ENCODE results near the gene MATN4. TPM values are rescaled to one million over a fixed set of nuclear protein-coding genes. Genes with fewer than 3 reads are reported as not detected.
A peak's percentile ranks its signal among the peaks of the same experiment; 100 is the strongest.

The MATN4 gene
- total and polyA plus RNA-seq, 4 donors: 0.18 to 0.69 (median 0.42) TPM; not detected in 1

GRCh38 chr20:45338121-45339030, 30.3 kb upstream of the MATN4 start:
- H3K4me1 ChIP-seq (ENCODE audit: control insufficient read depth in 1 of 2, insufficient read depth in 2 of 2, low read length in 2 of 2): peaks cover 0 to 4% of the 10 kb centered on the region in 2 donors
- no peaks in the 10 kb centered on the region for H3K27me3 ChIP-seq (ENCODE audit: control insufficient read depth in 1 of 2, insufficient read depth in 2 of 2, low read length in 1 of 2)
- 88 to 94% methylated on average over 11 of the region's 11 CpGs for WGBS, 2 donors
- no peak for ATAC-seq (ENCODE audit: low FRiP score)
- no peak for DNase-seq
- H3K4me3 ChIP-seq (ENCODE audit: low read length in 2 of 2): no peak overlapping the region
- no peaks in the 10 kb centered on the region for H3K36me3 ChIP-seq (ENCODE audit: control insufficient read depth in 1 of 2, insufficient read depth in 2 of 2, low read length in 1 of 2)
- intact Hi-C loops (cut with DNase I): loop anchor here in 1 of 2 donors (5.0 kb wide), 1 partner anchor 79 kb away; the partner anchor contains the start of gene PIGT
- H3K27ac ChIP-seq (ENCODE audit: low read depth in 1 of 2, low read length in 2 of 2): peak overlapping the region; percentile 87 to 92
- no peaks in the 10 kb centered on the region for H3K9me3 ChIP-seq (ENCODE audit: control insufficient read depth, low read length)

GRCh38 chr20:45337367-45338120, 29.4 kb upstream of the MATN4 start:
- Histone ChIP-seq H3K4me3 (ENCODE audit: low read length in 2 of 2) (no peak overlapping the region), H3K27me3 (ENCODE audit: control insufficient read depth in 1 of 2, insufficient read depth in 2 of 2, low read length in 1 of 2) (no peaks in the 10 kb centered on the region), H3K9me3 (ENCODE audit: control insufficient read depth, low read length) (no peaks in the 10 kb centered on the region), H3K4me1 (ENCODE audit: control insufficient read depth in 1 of 2, insufficient read depth in 2 of 2, low read length in 2 of 2) (peaks cover 0 to 4% of the 10 kb centered on the region in 2 donors), H3K36me3 (ENCODE audit: control insufficient read depth in 1 of 2, insufficient read depth in 2 of 2, low read length in 1 of 2) (no peaks in the 10 kb centered on the region), H3K27ac (ENCODE audit: low read depth in 1 of 2, low read length in 2 of 2) (peak overlapping the region; percentile 87 to 92)
- intact Hi-C loops (cut with DNase I): loop anchor here in 1 of 2 donors (5.0 kb wide), 1 partner anchor 80 kb away; the partner anchor contains the start of gene PIGT
- peak; percentile 85 to 90 for DNase-seq
- ATAC-seq (ENCODE audit: low FRiP score): peak; percentile 67
- WGBS, 2 donors: 28 to 33% methylated on average over 15 of the region's 15 CpGs

DNA sequence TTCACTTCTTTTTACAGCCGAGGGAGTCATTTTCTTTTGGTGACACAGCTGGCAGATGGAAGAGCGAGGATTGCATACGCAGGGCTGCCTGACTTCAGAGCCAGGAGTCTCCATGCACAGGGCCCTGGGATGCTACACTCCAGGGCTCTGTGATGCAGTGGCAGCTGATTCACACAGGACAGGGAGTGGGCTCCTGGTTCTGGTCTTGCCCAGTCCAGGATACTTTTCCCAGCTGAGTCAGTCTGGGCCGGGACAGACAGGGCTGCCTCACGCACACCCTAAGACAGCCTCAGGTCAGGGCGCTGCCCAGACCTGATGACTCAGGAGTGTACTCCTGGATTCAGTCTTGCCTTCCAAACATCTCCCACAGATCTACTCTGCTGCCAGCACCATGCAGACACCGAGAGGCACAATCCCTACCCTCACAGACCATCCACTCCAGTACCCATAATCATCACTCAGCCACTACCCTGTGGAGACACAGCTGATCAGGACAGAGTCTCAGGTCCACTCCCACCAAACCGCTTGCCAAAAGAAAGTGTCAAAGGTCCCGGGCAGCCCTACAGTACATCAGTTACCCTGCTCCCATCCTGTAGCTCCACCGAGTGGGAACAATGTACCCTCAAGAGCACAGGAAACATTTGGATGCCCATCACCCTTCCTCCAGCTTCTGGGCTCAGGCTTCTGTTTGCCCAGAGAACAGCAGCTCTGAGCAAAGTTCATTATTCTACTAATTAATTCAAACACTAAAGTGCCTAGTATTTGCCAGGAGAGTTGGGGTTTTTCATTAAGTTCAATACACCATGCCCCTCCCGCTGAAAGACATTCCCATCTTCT, 28.6 kb upstream of the MATN4 start:
- peak; percentile 67 for ATAC-seq (ENCODE audit: low FRiP score)
- H3K4me3 ChIP-seq (ENCODE audit: low read length in 2 of 2): no peak overlapping the region
- DNase-seq: peak; percentile 78 to 86
- no peaks in the 10 kb centered on the region for H3K9me3 ChIP-seq (ENCODE audit: control insufficient read depth, low read length)
- intact Hi-C loops (cut with DNase I): loop anchor here in 1 of 2 donors (5.0 kb wide), 1 partner anchor 81 kb away; the partner anchor contains the start of gene PIGT
- no peaks in the 10 kb centered on the region for H3K27me3 ChIP-seq (ENCODE audit: control insufficient read depth in 1 of 2, insufficient read depth in 2 of 2, low read length in 1 of 2)
- no peaks in the 10 kb centered on the region for H3K36me3 ChIP-seq (ENCODE audit: control insufficient read depth in 1 of 2, insufficient read depth in 2 of 2, low read length in 1 of 2)
- WGBS, 2 donors: 40 to 47% methylated on average over 11 of the region's 11 CpGs
- H3K27ac ChIP-seq (ENCODE audit: low read depth in 1 of 2, low read length in 2 of 2): peak overlapping the region; percentile 52 to 83
- peaks cover 0 to 4% of the 10 kb centered on the region in 2 donors for H3K4me1 ChIP-seq (ENCODE audit: control insufficient read depth in 1 of 2, insufficient read depth in 2 of 2, low read length in 2 of 2)

- WGBS, 2 donors: 94 to 95% methylated on average over 3 of the region's 3 CpGs
- Histone ChIP-seq H3K27ac (ENCODE audit: low read depth in 1 of 2, low read length in 2 of 2) (no peak overlapping the region), H3K27me3 (ENCODE audit: control insufficient read depth in 1 of 2, insufficient read depth in 2 of 2, low read length in 1 of 2) (no peaks in the 10 kb centered on the region), H3K4me3 (ENCODE audit: low read length in 2 of 2) (no peak overlapping the region), H3K9me3 (ENCODE audit: control insufficient read depth, low read length) (no peaks in the 10 kb centered on the region), H3K36me3 (ENCODE audit: control insufficient read depth in 1 of 2, insufficient read depth in 2 of 2, low read length in 1 of 2) (peaks cover 0 to 13% of the 10 kb centered on the region in 2 donors), H3K4me1 (ENCODE audit: control insufficient read depth in 1 of 2, insufficient read depth in 2 of 2, low read length in 2 of 2) (no peaks in the 10 kb centered on the region)
- intact Hi-C loops (cut with DNase I): no loop called here
- no peak for ATAC-seq (ENCODE audit: low FRiP score)
- DNase-seq: peak in 1 of 2 donors; percentile 27
Measured at GRCh38 chr20:45330476-45330875, 22.4 kb upstream of the MATN4 start.

- no peaks in the 10 kb centered on the region for H3K9me3 ChIP-seq (ENCODE audit: control insufficient read depth, low read length)
- H3K4me3 ChIP-seq (ENCODE audit: low read length in 2 of 2): no peak overlapping the region
- intact Hi-C loops (cut with DNase I): no loop called here
- ATAC-seq (ENCODE audit: low FRiP score) (no peak), DNase-seq (peak in 1 of 2 donors; percentile 51)
- no peaks in the 10 kb centered on the region for H3K27me3 ChIP-seq (ENCODE audit: control insufficient read depth in 1 of 2, insufficient read depth in 2 of 2, low read length in 1 of 2)
- H3K4me1 ChIP-seq (ENCODE audit: control insufficient read depth in 1 of 2, insufficient read depth in 2 of 2, low read length in 2 of 2): no peaks in the 10 kb centered on the region
- peaks cover 0 to 13% of the 10 kb centered on the region in 2 donors for H3K36me3 ChIP-seq (ENCODE audit: control insufficient read depth in 1 of 2, insufficient read depth in 2 of 2, low read length in 1 of 2)
- no peak overlapping the region for H3K27ac ChIP-seq (ENCODE audit: low read depth in 1 of 2, low read length in 2 of 2)
- WGBS, 2 donors: 76 to 83% methylated on average over 7 of the region's 7 CpGs
Measured at GRCh38 chr20:45329497-45330319, 21.6 kb upstream of the MATN4 start.

- DNase-seq: no peak
- Histone ChIP-seq H3K27ac (ENCODE audit: low read depth in 1 of 2, low read length in 2 of 2) (no peak overlapping the region), H3K36me3 (ENCODE audit: control insufficient read depth in 1 of 2, insufficient read depth in 2 of 2, low read length in 1 of 2) (peaks cover 0 to 13% of the 10 kb centered on the region in 2 donors), H3K4me1 (ENCODE audit: control insufficient read depth in 1 of 2, insufficient read depth in 2 of 2, low read length in 2 of 2) (no peaks in the 10 kb centered on the region), H3K9me3 (ENCODE audit: control insufficient read depth, low read length) (no peaks in the 10 kb centered on the region), H3K4me3 (ENCODE audit: low read length in 2 of 2) (no peak overlapping the region), H3K27me3 (ENCODE audit: control insufficient read depth in 1 of 2, insufficient read depth in 2 of 2, low read length in 1 of 2) (no peaks in the 10 kb centered on the region)
- no peak for ATAC-seq (ENCODE audit: low FRiP score)
- intact Hi-C loops (cut with DNase I): no loop called here
- WGBS, 2 donors: 92 to 95% methylated on average over 4 of the region's 4 CpGs
Measured at GRCh38 chr20:45328451-45328850, 20.4 kb upstream of the MATN4 start.

GRCh38 chr20:45325371-45325770, 17.3 kb upstream of the MATN4 start:
- no peak for ATAC-seq (ENCODE audit: low FRiP score)
- no peaks in the 10 kb centered on the region for H3K9me3 ChIP-seq (ENCODE audit: control insufficient read depth, low read length)
- H3K27ac ChIP-seq (ENCODE audit: low read depth in 1 of 2, low read length in 2 of 2): no peak overlapping the region
- peak in 1 of 2 donors; percentile 72 for DNase-seq
- no peaks in the 10 kb centered on the region for H3K27me3 ChIP-seq (ENCODE audit: control insufficient read depth in 1 of 2, insufficient read depth in 2 of 2, low read length in 1 of 2)
- peaks cover 0 to 13% of the 10 kb centered on the region in 2 donors for H3K36me3 ChIP-seq (ENCODE audit: control insufficient read depth in 1 of 2, insufficient read depth in 2 of 2, low read length in 1 of 2)
- H3K4me1 ChIP-seq (ENCODE audit: control insufficient read depth in 1 of 2, insufficient read depth in 2 of 2, low read length in 2 of 2): no peaks in the 10 kb centered on the region
- 71 to 77% methylated on average over 4 to 6 of the region's 6 CpGs for WGBS, 2 donors
- intact Hi-C loops (cut with DNase I): no loop called here
- H3K4me3 ChIP-seq (ENCODE audit: low read length in 2 of 2): no peak overlapping the region
